H1 (cell line): Measurements from ENCODE around the gene SKIDA1.

ENCODE experiments used
- BRCA1 ChIP-seq: IDR thresholded peaks from 2 replicates; pipeline ENCODE4 v1.6.1; 2012; ENCODE audit warnings: low read depth, low read length, improper control_type of control experiment
- CEBPB ChIP-seq: IDR thresholded peaks from 2 replicates; pipeline ENCODE4 v1.6.1; 2012; ENCODE audit warnings: low read depth, low read length
- CTCF ChIP-seq, 3 experiments: IDR thresholded peaks; 1 replicate in 2 of 3; 2 replicates in 1 of 3; pipeline versions ENCODE4 v1.5.1 to v1.6.1; 2011; ENCODE audit warnings: low read length in 3 of 3, mild to moderate bottlenecking in 3 of 3, inconsistent platforms in 2 of 3, low read depth in 1 of 3, moderate library complexity in 1 of 3; ENCODE audit not compliant: insufficient read depth in 1 of 3; ENCODE audit errors: control extremely low read depth in 1 of 3
- FOSL1 ChIP-seq: IDR thresholded peaks from 2 replicates; pipeline ENCODE4 v1.6.1; 2011; ENCODE audit warnings: mild to moderate bottlenecking, low read depth, low read length, moderate library complexity; ENCODE audit not compliant: insufficient read depth
- MAFK ChIP-seq: IDR thresholded peaks from 2 replicates; pipeline ENCODE4 v1.6.1; 2012; ENCODE audit warnings: low read depth, mild to moderate bottlenecking, improper control_type of control experiment, low read length
- MAX ChIP-seq: IDR thresholded peaks from 2 replicates; pipeline ENCODE4 v1.6.1; 2012; ENCODE audit warnings: inconsistent platforms
- PHF8 ChIP-seq: fragments of 200-600 bp; sonication (generic); conservative IDR thresholded peaks from 2 replicates; pipeline ENCODE4 v1.7.1; 2012; ENCODE audit warnings: low read depth, mild to moderate bottlenecking, inconsistent platforms, low read length, moderate library complexity
- POLR2A ChIP-seq, 2 experiments: IDR thresholded peaks; 1 replicate in 1 of 2; 2 replicates in 1 of 2; pipeline ENCODE4 v1.6.1; 2011; ENCODE audit warnings: low read depth in 2 of 2, low read length in 2 of 2, mild to moderate bottlenecking in 2 of 2; ENCODE audit errors: control extremely low read depth in 1 of 2
- POLR2AphosphoS5 ChIP-seq: IDR thresholded peaks from 2 replicates; pipeline ENCODE4 v1.6.1; 2011; ENCODE audit warnings: low read depth, low read length
- USF2 ChIP-seq: IDR thresholded peaks from 2 replicates; pipeline ENCODE4 v1.6.1; 2011; ENCODE audit warnings: low read length, improper control_type of control experiment

GRCh38 chr10:21488957-21489446 lies 36.5 kb downstream of the SKIDA1 start:
- TF ChIP-seq CEBPB (no peak), BRCA1 (no peak), USF2 (no peak), MAFK (no peak), CTCF (IDR thresholded peaks at IDR 0.05; ENCODE audit: control extremely low read depth in 1 of 3, insufficient read depth in 1 of 3, low read depth in 1 of 3, low read length in 3 of 3) (no peak), MAX (no peak), POLR2A (IDR thresholded peaks at IDR 0.05; ENCODE audit: control extremely low read depth in 1 of 2, low read depth in 2 of 2, low read length in 2 of 2) (no peak), POLR2AphosphoS5 (no peak), PHF8 (no peak), FOSL1 (no peak)
